Skeletal muscle tissue (tissue), 4 donors: Measurements from ENCODE around the gene ZNF614. TPM values are rescaled to one million over a fixed set of nuclear protein-coding genes. Genes with fewer than 3 reads are reported as not detected.
"Not testable (repeated sequence)": the region's sequence is repeated elsewhere in the genome, so short reads cannot be mapped to it uniquely, and the experiment has no call there.

Experiments used
- H3K27ac ChIP-seq: one replicate; pipeline ENCODE4 v1.7.0; 2013; ENCODE audit warnings: mild to moderate bottlenecking, low read depth, low read length, inconsistent platforms
- H3K27me3 ChIP-seq, 3 donors: one replicate each; pipeline ENCODE4 v1.7.0; 2013; ENCODE audit warnings: low read length in 3 of 3; ENCODE audit not compliant: control insufficient read depth in 3 of 3, insufficient read depth in 3 of 3
- H3K36me3 ChIP-seq, 3 donors: one replicate each; pipeline ENCODE4 v1.7.0; 2013; ENCODE audit warnings: low read length in 3 of 3; ENCODE audit not compliant: control insufficient read depth in 3 of 3, insufficient read depth in 3 of 3
- H3K4me1 ChIP-seq, 3 donors: one replicate each; pipeline ENCODE4 v1.7.0; 2013; ENCODE audit warnings: low read length in 3 of 3, mild to moderate bottlenecking in 3 of 3; ENCODE audit not compliant: control insufficient read depth in 3 of 3, insufficient read depth in 3 of 3
- H3K4me3 ChIP-seq, 3 donors: one replicate each; pipeline ENCODE4 v1.7.0; 2013; ENCODE audit warnings: low read length in 3 of 3
- H3K9ac ChIP-seq, 3 donors: one replicate each; pipeline ENCODE4 v1.7.0; 2013; ENCODE audit warnings: low read length in 3 of 3, mild to moderate bottlenecking in 3 of 3, moderate library complexity in 2 of 3, low read depth in 1 of 3
- H3K9me3 ChIP-seq, 3 donors: one replicate each; pipeline ENCODE4 v1.7.0; 2013; ENCODE audit warnings: low read length in 3 of 3; ENCODE audit not compliant: control insufficient read depth in 3 of 3
- total RNA-seq: library from RNA; depleted of rRNA; stranded (reverse); fragments of >200 nt; gene quantifications from one replicate; pipeline ENCODE4 v1.2.3, GENCODE V29; 2014
- donor health status: Osteomylitis.

Gene ZNF614
- total RNA-seq, 1 donor from 2014 or later, result 7.8 TPM

- H3K4me1 ChIP-seq, H3K9ac ChIP-seq, H3K4me3 ChIP-seq, H3K27ac ChIP-seq, H3K27me3 ChIP-seq: not testable (repeated sequence)
- H3K9me3 ChIP-seq, result peaks cover 30 to 62% (median 40%) of the 10 kb centered on the region in 3 donors
- H3K36me3 ChIP-seq, result peaks cover 45 to 53% (median 52%) of the 10 kb centered on the region in 3 donors
These were observed 52.4 kb downstream of the ZNF614 start for GRCh38 chr19:51975787-51976186.

GRCh38 chr19:51971624-51972023 is 56.6 kb downstream of the ZNF614 start:
- peaks cover 37 to 63% (median 42%) of the 10 kb centered on the region in 3 donors for H3K9me3 ChIP-seq
- no peaks in the 10 kb centered on the region for H3K27me3 ChIP-seq
- H3K36me3 ChIP-seq, result peaks cover 70 to 78% (median 71%) of the 10 kb centered on the region in 3 donors
- no peak overlapping the region for H3K9ac ChIP-seq
- H3K4me1 ChIP-seq, result no peaks in the 10 kb centered on the region
- peak overlapping the region in 2 of 3 donors; percentile 43 to 57 for H3K4me3 ChIP-seq
- no peak overlapping the region for H3K27ac ChIP-seq

GRCh38 chr19:51970718-51971117 is 57.5 kb downstream of the ZNF614 start:
- H3K9ac ChIP-seq, result no peak overlapping the region
- peaks cover 38 to 66% (median 39%) of the 10 kb centered on the region in 3 donors for H3K9me3 ChIP-seq
- no peaks in the 10 kb centered on the region for H3K4me1 ChIP-seq
- no peak overlapping the region for H3K27ac ChIP-seq
- H3K36me3 ChIP-seq, result peaks cover 78 to 85% (median 80%) of the 10 kb centered on the region in 3 donors
- H3K27me3 ChIP-seq, result no peaks in the 10 kb centered on the region
- H3K4me3 ChIP-seq, result peak overlapping the region in 1 of 3 donors; percentile 57

GRCh38 chr19:51965583-51965982 is 62.6 kb downstream of the ZNF614 start:
- Histone ChIP-seq H3K36me3 (peaks cover 60 to 68% (median 66%) of the 10 kb centered on the region in 3 donors), H3K4me3 (peak overlapping the region in 1 of 3 donors; percentile 18), H3K9me3 (peaks cover 25 to 59% (median 31%) of the 10 kb centered on the region in 3 donors), H3K9ac (no peak overlapping the region), H3K4me1 (no peaks in the 10 kb centered on the region), H3K27ac (no peak overlapping the region), H3K27me3 (no peaks in the 10 kb centered on the region)

Other genes with a start within 250 kb of the ZNF614 start
- 0.52 TPM for gene FPR3, start 233.2 kb downstream of the ZNF614 start, total RNA-seq
- gene ZNF577, start 140.4 kb downstream of the ZNF614 start, total RNA-seq, result 11.0 TPM
- 15.7 TPM for gene ZNF649, start 123.4 kb downstream of the ZNF614 start, total RNA-seq
- 5.2 TPM for gene ZNF613, start 100.9 kb downstream of the ZNF614 start, total RNA-seq
- 10.4 TPM for gene ZNF350, start 41.5 kb downstream of the ZNF614 start, total RNA-seq
- 8.4 TPM for gene ZNF615, start 20.2 kb downstream of the ZNF614 start, total RNA-seq
- gene ZNF432, start 20.5 kb upstream of the ZNF614 start, total RNA-seq, result 11.5 TPM
- gene ZNF841, start 67.4 kb upstream of the ZNF614 start, total RNA-seq, result 19.8 TPM
- gene ZNF616, start 111.6 kb upstream of the ZNF614 start, total RNA-seq, result 6.8 TPM
- gene ZNF836, start 143.2 kb upstream of the ZNF614 start, total RNA-seq, result 5.7 TPM
- 65.8 TPM for gene PPP2R1A, start 161.7 kb upstream of the ZNF614 start, total RNA-seq
- gene ZNF766, start 241.2 kb upstream of the ZNF614 start, total RNA-seq, result 8.4 TPM